Stimulated activated CD4-positive, alpha-beta T cell treated with anti-CD3 and anti-CD28 coated beads, Interleukin-15, amount 100 ng/mL, for 1 hour (primary cell): Measurements from ENCODE around the gene RECQL5.
"Not testable (repeated sequence)": the region's sequence is repeated elsewhere in the genome, so short reads cannot be mapped to it uniquely, and the experiment has no call there.

Experiments
- DNase-seq, 2 donors: peaks; one replicate each; pipeline ENCODE4 v3.0.0-alpha.2; 2020; ENCODE audit warnings: low read depth in 1 of 2, low spot score in 1 of 2

Gene RECQL5

GRCh38 chr17:75649687-75650086, 17.3 kb downstream of the RECQL5 start:
- no peak for DNase-seq

GRCh38 chr17:75647921-75648320, 19.0 kb downstream of the RECQL5 start:
- DNase-seq: no peak

- DNase-seq: no peak
Measured at GRCh38 chr17:75647061-75647460, 19.9 kb downstream of the RECQL5 start.

- no peak for DNase-seq
Measured at GRCh38 chr17:75646638-75646992, 20.3 kb downstream of the RECQL5 start.

- DNase-seq: no peak
Measured at GRCh38 chr17:75645889-75646637, 20.9 kb downstream of the RECQL5 start.

- no peak for DNase-seq
Measured at GRCh38 chr17:75645501-75645888, 21.5 kb downstream of the RECQL5 start.

- no peak for DNase-seq
Measured at GRCh38 chr17:75643643-75644017, 23.3 kb downstream of the RECQL5 start.

GRCh38 chr17:75642784-75643642, 23.9 kb downstream of the RECQL5 start:
- DNase-seq: no peak

GRCh38 chr17:75642182-75642783, 24.7 kb downstream of the RECQL5 start:
- DNase-seq: no peak

- no peak for DNase-seq
Measured at GRCh38 chr17:75641343-75641742, 25.6 kb downstream of the RECQL5 start.

GRCh38 chr17:75640556-75641119, 26.3 kb downstream of the RECQL5 start:
- no peak for DNase-seq

GRCh38 chr17:75639771-75640555, 27.0 kb downstream of the RECQL5 start:
- no peak for DNase-seq

- no peak for DNase-seq
Measured at GRCh38 chr17:75639327-75639726, 27.6 kb downstream of the RECQL5 start.

- DNase-seq: no peak
Measured at GRCh38 chr17:75638893-75639292, 28.1 kb downstream of the RECQL5 start.

GRCh38 chr17:75638039-75638438, 28.9 kb downstream of the RECQL5 start:
- DNase-seq: not testable (repeated sequence)

GRCh38 chr17:75637551-75637950, 29.4 kb downstream of the RECQL5 start:
- no peak for DNase-seq

GRCh38 chr17:75637143-75637538, 29.8 kb downstream of the RECQL5 start:
- DNase-seq: no peak

GRCh38 chr17:75636381-75637142, 30.4 kb downstream of the RECQL5 start:
- DNase-seq: no peak

GRCh38 chr17:75635610-75636202, 31.2 kb downstream of the RECQL5 start:
- no peak for DNase-seq
